Caki2 (cell line): Measurements from ENCODE around the gene CEL. TPM values are rescaled to one million over a fixed set of nuclear protein-coding genes. Genes with fewer than 3 reads are reported as not detected.

Experiments used
- DNase-seq: peaks from one replicate; pipeline ENCODE4 v3.0.0-alpha.2; 2015; ENCODE audit warnings: low read depth
- in situ Hi-C: cut with HindIII; loops from 2 replicates; pipeline ENCODE4 v1.10.0; 2016; ENCODE audit warnings: low sequenced_read_pairs, low pct_unique_long_range_greater_than_20kb, mixed read lengths
- total RNA-seq: library from RNA; depleted of rRNA; stranded (reverse); fragments of >200 nt; shearing (Covaris generic); gene quantifications from 2 replicates; pipeline ENCODE4 v1.2.3, GENCODE V29; 2014; ENCODE audit warnings: low replicate concordance; rRNA removed

The CEL gene
- total RNA-seq, 1 experiment from 2014 or later, result 0.10 TPM

DNA sequence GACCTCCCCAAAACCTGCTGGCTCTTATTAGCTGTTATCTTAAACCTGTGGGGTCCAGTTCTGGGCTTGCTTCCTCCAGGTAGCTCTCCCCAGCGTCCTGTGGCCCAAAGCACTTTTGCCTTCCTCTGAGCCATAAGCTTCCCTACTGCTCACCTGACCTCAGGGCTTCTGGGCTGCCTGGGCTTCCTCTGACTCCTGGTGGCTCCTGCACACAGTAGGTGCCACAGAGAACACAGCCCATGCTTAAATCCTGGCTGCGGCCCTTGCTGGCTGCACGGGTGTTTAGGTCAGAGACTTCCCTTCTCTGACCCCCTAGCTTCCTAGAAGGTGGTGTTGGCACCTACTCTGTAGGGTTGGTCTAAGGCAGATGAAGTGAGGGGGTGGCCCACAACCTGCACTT lies 56.8 kb downstream of the CEL start:
- in situ Hi-C loops, result no loop called here
- DNase-seq, result no peak

DNA sequence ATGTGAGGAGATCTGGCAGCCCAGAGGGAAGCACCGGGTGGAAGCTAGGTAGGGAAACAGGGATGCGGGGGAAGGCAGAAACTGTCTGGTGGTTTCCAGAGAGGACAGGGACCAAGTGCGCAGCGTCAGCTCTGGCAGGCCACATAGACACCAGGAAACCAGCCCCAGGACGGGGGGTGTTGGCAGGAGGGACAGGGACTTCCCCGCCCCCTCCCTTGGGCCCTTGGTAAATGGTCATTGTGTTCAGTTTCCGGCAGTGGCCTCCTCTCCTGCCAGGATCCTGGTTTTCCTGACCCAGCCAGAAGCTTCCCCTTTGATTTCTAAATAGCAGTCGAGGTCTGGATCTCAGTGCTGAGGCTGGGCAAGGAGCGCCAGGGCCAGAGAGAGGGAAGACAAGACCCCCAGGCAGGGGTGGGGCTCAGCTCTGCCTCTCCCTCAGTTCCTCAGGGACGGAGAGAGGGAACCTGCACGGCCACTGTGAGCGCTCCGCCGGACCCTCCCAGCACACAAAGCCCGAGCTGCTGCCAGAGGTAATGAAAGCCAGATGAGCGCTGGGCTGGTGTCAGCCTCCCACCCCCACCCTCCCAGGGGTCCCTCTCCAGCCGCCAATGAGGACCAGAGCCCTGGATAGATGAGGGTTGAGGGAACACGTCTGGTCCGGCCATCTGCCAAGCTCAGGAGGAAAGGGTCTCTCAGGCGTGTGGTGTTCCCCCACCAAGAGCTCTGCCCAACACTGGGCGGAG lies 57.5 kb downstream of the CEL start:
- in situ Hi-C loops, result no loop called here
- no peak for DNase-seq

DNA sequence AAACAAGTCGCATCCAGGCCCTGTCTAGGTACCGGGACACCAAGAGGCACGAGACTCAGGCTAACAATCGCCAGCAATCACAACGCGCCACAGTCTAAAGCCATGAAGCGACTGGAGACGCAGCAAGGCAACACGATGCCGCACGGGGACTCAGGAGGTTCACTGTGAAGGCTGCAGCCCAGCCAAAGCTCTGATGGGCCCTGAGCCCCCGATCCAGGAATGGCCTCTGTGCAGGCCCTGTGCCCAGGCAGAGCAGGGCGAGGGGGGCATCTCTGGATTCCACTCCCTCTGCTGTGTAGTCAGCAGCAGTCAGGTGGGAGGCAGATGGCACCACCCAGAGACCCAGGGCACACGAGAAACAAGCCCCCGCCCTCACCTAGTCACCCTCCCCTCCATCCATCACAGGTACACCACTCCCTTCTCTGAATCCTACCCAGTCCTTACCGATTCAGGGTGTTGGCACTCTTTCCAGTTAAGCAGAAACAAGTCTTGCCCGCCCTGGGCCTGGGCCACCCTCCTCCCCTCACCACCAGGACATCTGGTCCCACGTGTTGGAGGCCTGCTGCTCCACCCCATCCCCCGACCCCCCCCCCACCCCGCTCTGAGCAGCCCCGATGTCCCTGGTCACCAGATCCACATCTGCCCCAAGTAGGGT lies 58.2 kb downstream of the CEL start:
- DNase-seq, result no peak
- in situ Hi-C loops, result no loop called here

DNA sequence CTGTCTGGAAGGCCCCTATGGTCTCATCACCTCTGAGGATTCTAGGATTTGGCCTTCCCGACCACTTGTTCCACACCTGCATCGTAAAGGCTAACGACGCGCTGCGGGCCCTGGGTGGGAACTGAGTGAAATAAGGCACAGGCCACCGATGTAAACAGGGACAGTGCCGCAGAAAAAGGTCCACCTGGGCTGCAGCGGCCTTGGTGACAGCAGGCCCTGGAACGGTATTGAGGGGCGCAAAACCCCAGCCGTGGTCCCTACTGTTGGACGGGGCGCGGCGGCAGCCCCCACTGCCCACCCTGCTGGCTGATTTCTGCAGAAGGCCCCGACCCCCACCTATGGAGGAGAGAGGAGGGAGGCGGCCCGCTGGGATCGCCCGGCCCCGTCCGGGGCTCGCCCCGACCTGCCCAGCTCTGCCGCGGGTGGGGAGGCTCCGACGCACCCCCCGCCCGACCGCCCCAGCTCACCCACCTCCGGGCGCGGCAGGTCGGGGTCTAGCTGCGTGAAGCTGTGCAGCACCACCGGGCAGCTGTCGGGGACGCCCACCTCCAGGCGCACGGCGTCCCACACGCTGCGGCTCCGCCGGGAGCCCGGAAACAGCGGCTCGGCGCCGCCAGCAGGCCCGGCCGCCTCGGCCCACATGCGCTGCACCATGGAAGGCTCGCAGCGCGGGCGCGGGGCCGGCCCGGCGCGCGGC lies 58.9 kb downstream of the CEL start:
- in situ Hi-C loops, result no loop called here
- no peak for DNase-seq

Other genes starting within 250 kb of the CEL start
- gene AK8, start 183.7 kb upstream of the CEL start, total RNA-seq, result 0.58 and 2.6 TPM in 2 replicates
- 0.17 and 2.2 TPM in 2 replicates for gene SPACA9, start 183.1 kb upstream of the CEL start, total RNA-seq
- 7.8 and 8.6 TPM in 2 replicates for gene TSC1, start 117.4 kb upstream of the CEL start, total RNA-seq
- gene GFI1B, start 83.3 kb upstream of the CEL start, total RNA-seq, result not detected in 2 replicates
- gene GTF3C5, start 31.0 kb upstream of the CEL start, total RNA-seq, result 162 and 206 TPM in 2 replicates
- gene RALGDS, start 59.3 kb downstream of the CEL start, total RNA-seq, result 11.1 and 18.6 TPM in 2 replicates
- gene GBGT1, start 101.9 kb downstream of the CEL start, total RNA-seq, result not detected in 2 replicates
- gene OBP2B, start 147.3 kb downstream of the CEL start, total RNA-seq, result not detected in 2 replicates
- gene ABO, start 213.2 kb downstream of the CEL start, total RNA-seq, result 0.14 and 19.1 TPM in 2 replicates